GM23338 (cell line): ENCODE measurements around the gene DOCK10. TPM values are rescaled to one million over a fixed set of nuclear protein-coding genes. Genes with fewer than 3 reads are reported as not detected.

Experiments used
- ATAC-seq: fragments of 200-7000 bp; cut with Tn5 transposase; 3 replicates; pipeline ENCODE4 v1.9.1; 2020
- DNase-seq: peaks from one replicate; pipeline ENCODE4 v3.0.0-alpha.2; 2015; ENCODE audit warnings: low spot score
- H2AFZ ChIP-seq: fragments of 200-600 bp; sonication (generic); 2 replicates; pipeline ENCODE4 v1.8.0; 2016; ENCODE audit warnings: antibody characterized with exemption, mild to moderate bottlenecking, moderate library complexity
- H3F3A ChIP-seq: fragments of 200-600 bp; sonication (generic); replicated peaks from 2 replicates; pipeline ENCODE4 v1.8.0; 2017; ENCODE audit warnings: antibody characterized with exemption, mixed run types, low read depth
- H3K27ac ChIP-seq: fragments of 200-600 bp; sonication (generic); 2 replicates; pipeline ENCODE4 v1.6.1; 2016; ENCODE audit warnings: low read depth
- H3K27me3 ChIP-seq: fragments of 200-600 bp; sonication (generic); 2 replicates; pipeline ENCODE4 v1.8.0; 2016; ENCODE audit warnings: mild to moderate bottlenecking, mixed run types, moderate library complexity; ENCODE audit not compliant: insufficient read depth
- H3K36me3 ChIP-seq: fragments of 200-600 bp; sonication (generic); 2 replicates; pipeline ENCODE4 v1.8.0; 2016; ENCODE audit warnings: mild to moderate bottlenecking; ENCODE audit not compliant: insufficient read depth
- H3K4me1 ChIP-seq: fragments of 200-600 bp; sonication (generic); 2 replicates; pipeline ENCODE4 v1.8.0; 2016; ENCODE audit warnings: mild to moderate bottlenecking, moderate library complexity; ENCODE audit not compliant: insufficient read depth
- H3K4me2 ChIP-seq: fragments of 200-600 bp; sonication (generic); 2 replicates; pipeline ENCODE4 v1.7.1; 2017; ENCODE audit warnings: mixed run types
- H3K4me3 ChIP-seq: fragments of 200-600 bp; sonication (generic); 2 replicates; pipeline ENCODE4 v1.6.1; 2016; ENCODE audit warnings: mixed run types
- H3K79me2 ChIP-seq: fragments of 200-600 bp; sonication (generic); replicated peaks from 2 replicates; pipeline ENCODE4 v1.8.0; 2017; ENCODE audit warnings: mild to moderate bottlenecking; ENCODE audit not compliant: insufficient read depth
- H3K9me2 ChIP-seq: fragments of 200-600 bp; sonication (generic); 2 replicates; pipeline ENCODE4 v1.8.0; 2017; ENCODE audit not compliant: insufficient read depth
- H4K20me1 ChIP-seq: fragments of 200-600 bp; sonication (generic); replicated peaks from 2 replicates; pipeline ENCODE4 v1.8.0; 2017; ENCODE audit warnings: mild to moderate bottlenecking; ENCODE audit not compliant: insufficient read depth
- H3K27ac Mint-ChIP-seq: 2 replicates; pipeline ENCODE4 v1.8.0; 2020; ENCODE audit warnings: inconsistent platforms, mild to moderate bottlenecking, moderate library complexity, mixed read lengths
- H3K27me3 Mint-ChIP-seq: 3 replicates; pipeline ENCODE4 v1.8.0; 2022; ENCODE audit warnings: low read depth, mild to moderate bottlenecking, moderate library complexity, mixed read lengths, inconsistent platforms; ENCODE audit not compliant: insufficient read depth, poor library complexity
- H3K36me3 Mint-ChIP-seq: 3 replicates; pipeline ENCODE4 v1.8.0; 2021; ENCODE audit warnings: low read depth, mild to moderate bottlenecking, inconsistent platforms, moderate library complexity, mixed read lengths
- H3K4me1 Mint-ChIP-seq: 3 replicates; pipeline ENCODE4 v1.8.0; 2020; ENCODE audit warnings: mild to moderate bottlenecking, inconsistent platforms, mixed read lengths
- H3K4me3 Mint-ChIP-seq: 3 replicates; pipeline ENCODE4 v1.8.0; 2021; ENCODE audit warnings: moderate library complexity, mild to moderate bottlenecking, inconsistent platforms, mixed read lengths
- H3K9me3 Mint-ChIP-seq: 3 replicates; pipeline ENCODE4 v1.8.0; 2020; ENCODE audit warnings: moderate library complexity, mild to moderate bottlenecking, inconsistent platforms, mixed read lengths
- EZH2 ChIP-seq: fragments of 200-600 bp; sonication (generic); IDR thresholded peaks from one replicate; pipeline ENCODE4 v1.8.0; 2017; ENCODE audit warnings: antibody characterized with exemption, mild to moderate bottlenecking, low read depth; ENCODE audit not compliant: unreplicated experiment
- JUNB ChIP-seq: IDR thresholded peaks from one replicate; pipeline ENCODE4 v1.6.1; 2016; ENCODE audit warnings: antibody characterized with exemption; ENCODE audit not compliant: unreplicated experiment
- polyA plus RNA-seq: library from polyadenylated mRNA; unstranded; fragments of >200 nt; fragmentation: Nextera tagmentation; extraction: Ambion mirVana; gene quantifications from 2 replicates; pipeline ENCODE4 v1.2.1, GENCODE V29; 2016
- total RNA-seq: library from RNA; depleted of rRNA; stranded (reverse); fragments of >200 nt; shearing (Covaris generic); gene quantifications from 2 replicates; pipeline ENCODE4 v1.2.3, GENCODE V29; 2014
- TF ChIP-seq, protein P1 (sequence below): IDR thresholded peaks from 2 replicates; pipeline ENCODE4 v1.6.1; 2016; ENCODE audit warnings: antibody characterized with exemption
- TF ChIP-seq, protein P2 (sequence below): IDR thresholded peaks from one replicate; pipeline ENCODE4 v1.6.1; 2018; ENCODE audit warnings: antibody characterized with exemption; ENCODE audit not compliant: unreplicated experiment
- TF ChIP-seq, protein P3 (sequence below): fragments of 250-450 bp; sonication (Bioruptor Pico); IDR thresholded peaks from 2 replicates; pipeline ENCODE4 v1.5.0; 2020; ENCODE audit warnings: mild to moderate bottlenecking, moderate library complexity

The DOCK10 gene
- total and polyA plus RNA-seq, 2 experiments from 2014 or later: 1.0 to 1.7 TPM

DNA sequence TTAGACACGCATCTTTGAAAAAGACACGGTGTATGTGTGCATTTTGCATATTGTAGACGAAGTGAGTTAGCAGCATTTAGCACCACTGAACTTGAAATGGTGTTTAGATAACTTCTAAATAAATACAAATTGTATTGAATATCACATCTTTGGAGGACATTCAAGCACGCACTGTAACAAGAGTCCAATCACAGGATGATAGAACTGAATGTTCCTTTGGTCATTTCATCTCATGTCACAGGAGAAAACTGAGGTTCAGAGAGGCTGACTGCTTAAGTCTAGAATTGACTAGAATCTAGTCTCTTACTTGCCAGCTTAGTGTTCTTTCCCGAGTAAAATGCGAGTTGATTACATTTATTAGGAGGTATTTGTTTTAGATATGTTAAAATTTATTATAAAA is 206.9 kb downstream of the DOCK10 start (continued):
- TF ChIP-seq, protein P1, sequence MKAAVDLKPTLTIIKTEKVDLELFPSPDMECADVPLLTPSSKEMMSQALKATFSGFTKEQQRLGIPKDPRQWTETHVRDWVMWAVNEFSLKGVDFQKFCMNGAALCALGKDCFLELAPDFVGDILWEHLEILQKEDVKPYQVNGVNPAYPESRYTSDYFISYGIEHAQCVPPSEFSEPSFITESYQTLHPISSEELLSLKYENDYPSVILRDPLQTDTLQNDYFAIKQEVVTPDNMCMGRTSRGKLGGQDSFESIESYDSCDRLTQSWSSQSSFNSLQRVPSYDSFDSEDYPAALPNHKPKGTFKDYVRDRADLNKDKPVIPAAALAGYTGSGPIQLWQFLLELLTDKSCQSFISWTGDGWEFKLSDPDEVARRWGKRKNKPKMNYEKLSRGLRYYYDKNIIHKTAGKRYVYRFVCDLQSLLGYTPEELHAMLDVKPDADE: no peak
- TF ChIP-seq, protein P2, sequence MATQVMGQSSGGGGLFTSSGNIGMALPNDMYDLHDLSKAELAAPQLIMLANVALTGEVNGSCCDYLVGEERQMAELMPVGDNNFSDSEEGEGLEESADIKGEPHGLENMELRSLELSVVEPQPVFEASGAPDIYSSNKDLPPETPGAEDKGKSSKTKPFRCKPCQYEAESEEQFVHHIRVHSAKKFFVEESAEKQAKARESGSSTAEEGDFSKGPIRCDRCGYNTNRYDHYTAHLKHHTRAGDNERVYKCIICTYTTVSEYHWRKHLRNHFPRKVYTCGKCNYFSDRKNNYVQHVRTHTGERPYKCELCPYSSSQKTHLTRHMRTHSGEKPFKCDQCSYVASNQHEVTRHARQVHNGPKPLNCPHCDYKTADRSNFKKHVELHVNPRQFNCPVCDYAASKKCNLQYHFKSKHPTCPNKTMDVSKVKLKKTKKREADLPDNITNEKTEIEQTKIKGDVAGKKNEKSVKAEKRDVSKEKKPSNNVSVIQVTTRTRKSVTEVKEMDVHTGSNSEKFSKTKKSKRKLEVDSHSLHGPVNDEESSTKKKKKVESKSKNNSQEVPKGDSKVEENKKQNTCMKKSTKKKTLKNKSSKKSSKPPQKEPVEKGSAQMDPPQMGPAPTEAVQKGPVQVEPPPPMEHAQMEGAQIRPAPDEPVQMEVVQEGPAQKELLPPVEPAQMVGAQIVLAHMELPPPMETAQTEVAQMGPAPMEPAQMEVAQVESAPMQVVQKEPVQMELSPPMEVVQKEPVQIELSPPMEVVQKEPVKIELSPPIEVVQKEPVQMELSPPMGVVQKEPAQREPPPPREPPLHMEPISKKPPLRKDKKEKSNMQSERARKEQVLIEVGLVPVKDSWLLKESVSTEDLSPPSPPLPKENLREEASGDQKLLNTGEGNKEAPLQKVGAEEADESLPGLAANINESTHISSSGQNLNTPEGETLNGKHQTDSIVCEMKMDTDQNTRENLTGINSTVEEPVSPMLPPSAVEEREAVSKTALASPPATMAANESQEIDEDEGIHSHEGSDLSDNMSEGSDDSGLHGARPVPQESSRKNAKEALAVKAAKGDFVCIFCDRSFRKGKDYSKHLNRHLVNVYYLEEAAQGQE: no peak

DNA sequence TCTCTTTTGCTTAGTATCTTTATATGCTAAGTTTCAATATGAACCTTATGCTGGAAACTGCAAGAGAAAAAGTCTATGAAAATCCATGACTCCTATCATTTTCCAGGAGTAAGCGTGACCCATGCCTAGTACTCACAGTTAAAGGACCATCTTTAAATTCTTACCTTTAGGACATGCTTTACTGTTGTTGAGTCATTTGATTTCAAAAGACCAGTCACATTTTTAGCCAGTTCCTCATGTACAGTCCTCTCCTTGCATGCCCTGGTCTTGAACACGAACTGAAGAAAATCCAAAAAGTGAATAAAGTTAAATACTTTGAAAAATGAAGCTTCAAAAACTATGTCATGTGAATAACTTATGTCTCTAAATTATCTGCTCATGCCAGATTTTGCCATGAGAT is 208.3 kb downstream of the DOCK10 start:
- no peak overlapping the region for H3K4me2 ChIP-seq
- no peaks in the 10 kb centered on the region for H3K27me3 Mint-ChIP-seq
- H3K27me3 ChIP-seq: no peaks in the 10 kb centered on the region
- H3K9me3 Mint-ChIP-seq: no peaks in the 10 kb centered on the region
- no peaks in the 10 kb centered on the region for H3K36me3 ChIP-seq
- no peak overlapping the region for H2AFZ ChIP-seq
- H3F3A ChIP-seq: no peaks in the 10 kb centered on the region
- DNase-seq (no peak), ATAC-seq (no peak)
- TF ChIP-seq EZH2 (no peak), JUNB (no peak)
- TF ChIP-seq, protein P3, sequence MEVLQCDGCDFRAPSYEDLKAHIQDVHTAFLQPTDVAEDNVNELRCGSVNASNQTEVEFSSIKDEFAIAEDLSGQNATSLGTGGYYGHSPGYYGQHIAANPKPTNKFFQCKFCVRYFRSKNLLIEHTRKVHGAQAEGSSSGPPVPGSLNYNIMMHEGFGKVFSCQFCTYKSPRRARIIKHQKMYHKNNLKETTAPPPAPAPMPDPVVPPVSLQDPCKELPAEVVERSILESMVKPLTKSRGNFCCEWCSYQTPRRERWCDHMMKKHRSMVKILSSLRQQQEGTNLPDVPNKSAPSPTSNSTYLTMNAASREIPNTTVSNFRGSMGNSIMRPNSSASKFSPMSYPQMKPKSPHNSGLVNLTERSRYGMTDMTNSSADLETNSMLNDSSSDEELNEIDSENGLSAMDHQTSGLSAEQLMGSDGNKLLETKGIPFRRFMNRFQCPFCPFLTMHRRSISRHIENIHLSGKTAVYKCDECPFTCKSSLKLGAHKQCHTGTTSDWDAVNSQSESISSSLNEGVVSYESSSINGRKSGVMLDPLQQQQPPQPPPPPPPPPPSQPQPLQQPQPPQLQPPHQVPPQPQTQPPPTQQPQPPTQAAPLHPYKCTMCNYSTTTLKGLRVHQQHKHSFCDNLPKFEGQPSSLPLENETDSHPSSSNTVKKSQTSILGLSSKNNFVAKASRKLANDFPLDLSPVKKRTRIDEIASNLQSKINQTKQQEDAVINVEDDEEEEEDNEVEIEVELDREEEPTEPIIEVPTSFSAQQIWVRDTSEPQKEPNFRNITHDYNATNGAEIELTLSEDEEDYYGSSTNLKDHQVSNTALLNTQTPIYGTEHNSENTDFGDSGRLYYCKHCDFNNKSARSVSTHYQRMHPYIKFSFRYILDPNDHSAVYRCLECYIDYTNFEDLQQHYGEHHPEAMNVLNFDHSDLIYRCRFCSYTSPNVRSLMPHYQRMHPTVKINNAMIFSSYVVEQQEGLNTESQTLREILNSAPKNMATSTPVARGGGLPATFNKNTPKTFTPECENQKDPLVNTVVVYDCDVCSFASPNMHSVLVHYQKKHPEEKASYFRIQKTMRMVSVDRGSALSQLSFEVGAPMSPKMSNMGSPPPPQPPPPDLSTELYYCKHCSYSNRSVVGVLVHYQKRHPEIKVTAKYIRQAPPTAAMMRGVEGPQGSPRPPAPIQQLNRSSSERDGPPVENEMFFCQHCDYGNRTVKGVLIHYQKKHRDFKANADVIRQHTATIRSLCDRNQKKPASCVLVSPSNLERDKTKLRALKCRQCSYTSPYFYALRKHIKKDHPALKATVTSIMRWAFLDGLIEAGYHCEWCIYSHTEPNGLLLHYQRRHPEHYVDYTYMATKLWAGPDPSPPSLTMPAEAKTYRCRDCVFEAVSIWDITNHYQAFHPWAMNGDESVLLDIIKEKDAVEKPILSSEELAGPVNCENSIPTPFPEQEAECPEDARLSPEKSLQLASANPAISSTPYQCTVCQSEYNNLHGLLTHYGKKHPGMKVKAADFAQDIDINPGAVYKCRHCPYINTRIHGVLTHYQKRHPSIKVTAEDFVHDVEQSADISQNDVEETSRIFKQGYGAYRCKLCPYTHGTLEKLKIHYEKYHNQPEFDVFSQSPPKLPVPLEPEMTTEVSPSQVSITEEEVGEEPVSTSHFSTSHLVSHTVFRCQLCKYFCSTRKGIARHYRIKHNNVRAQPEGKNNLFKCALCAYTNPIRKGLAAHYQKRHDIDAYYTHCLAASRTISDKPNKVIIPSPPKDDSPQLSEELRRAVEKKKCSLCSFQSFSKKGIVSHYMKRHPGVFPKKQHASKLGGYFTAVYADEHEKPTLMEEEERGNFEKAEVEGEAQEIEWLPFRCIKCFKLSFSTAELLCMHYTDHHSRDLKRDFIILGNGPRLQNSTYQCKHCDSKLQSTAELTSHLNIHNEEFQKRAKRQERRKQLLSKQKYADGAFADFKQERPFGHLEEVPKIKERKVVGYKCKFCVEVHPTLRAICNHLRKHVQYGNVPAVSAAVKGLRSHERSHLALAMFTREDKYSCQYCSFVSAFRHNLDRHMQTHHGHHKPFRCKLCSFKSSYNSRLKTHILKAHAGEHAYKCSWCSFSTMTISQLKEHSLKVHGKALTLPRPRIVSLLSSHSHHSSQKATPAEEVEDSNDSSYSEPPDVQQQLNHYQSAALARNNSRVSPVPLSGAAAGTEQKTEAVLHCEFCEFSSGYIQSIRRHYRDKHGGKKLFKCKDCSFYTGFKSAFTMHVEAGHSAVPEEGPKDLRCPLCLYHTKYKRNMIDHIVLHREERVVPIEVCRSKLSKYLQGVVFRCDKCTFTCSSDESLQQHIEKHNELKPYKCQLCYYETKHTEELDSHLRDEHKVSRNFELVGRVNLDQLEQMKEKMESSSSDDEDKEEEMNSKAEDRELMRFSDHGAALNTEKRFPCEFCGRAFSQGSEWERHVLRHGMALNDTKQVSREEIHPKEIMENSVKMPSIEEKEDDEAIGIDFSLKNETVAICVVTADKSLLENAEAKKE (CRISPR knock-in tag): no peak
- TF ChIP-seq, protein P1: no peak
- H3K4me3 Mint-ChIP-seq: no peak overlapping the region
- no peaks in the 10 kb centered on the region for H3K79me2 ChIP-seq
- no peak overlapping the region for H3K27ac Mint-ChIP-seq
- no peaks in the 10 kb centered on the region for H4K20me1 ChIP-seq
- no peaks in the 10 kb centered on the region for H3K4me1 Mint-ChIP-seq
- H3K9me2 ChIP-seq: 0 out of 2 replicates have a peak, but pooled peaks cover 9% of the 10 kb centered on the region
- no peaks in the 10 kb centered on the region for H3K4me1 ChIP-seq
- no peak overlapping the region for H3K27ac ChIP-seq
- no peak overlapping the region for H3K4me3 ChIP-seq
- no peaks in the 10 kb centered on the region for H3K36me3 Mint-ChIP-seq
